Cardiac muscle cell (in vitro differentiated cells and primary cell): ENCODE measurements around the gene LY6G6C. TPM values are rescaled to one million over a fixed set of nuclear protein-coding genes. Genes with fewer than 3 reads are reported as not detected.
A peak's percentile ranks its signal among the peaks of the same experiment; 100 is the strongest.

Source experiments
- DNase-seq, 2 donors: peaks; one replicate each; pipeline versions ENCODE4 v3.0.0 to v3.0.0-alpha.2; 2010 to 2017; ENCODE audit warnings: low read depth in 1 of 2, low spot score in 1 of 2
- H3K27ac ChIP-seq: fragments of 200-600 bp; sonication (generic); 2 replicates; pipeline ENCODE4 v1.5.1; 2016
- H3K27me3 ChIP-seq: fragments of 200-600 bp; sonication (generic); 2 replicates; pipeline ENCODE4 v1.6.0; 2016; ENCODE audit warnings: control low read depth
- H3K36me3 ChIP-seq: fragments of 200-600 bp; sonication (generic); 2 replicates; pipeline ENCODE4 v1.5.1; 2016; ENCODE audit warnings: control low read depth
- H3K4me1 ChIP-seq: fragments of 200-600 bp; sonication (generic); 2 replicates; pipeline ENCODE4 v1.8.1; 2017; ENCODE audit warnings: low read depth, mild to moderate bottlenecking, mixed run types
- H3K4me3 ChIP-seq: fragments of 200-600 bp; sonication (generic); 2 replicates; pipeline ENCODE4 v1.5.1; 2016; ENCODE audit warnings: mild to moderate bottlenecking
- H3K9me3 ChIP-seq: fragments of 200-600 bp; sonication (generic); 2 replicates; pipeline ENCODE4 v1.5.1; 2017; ENCODE audit warnings: low read depth, mild to moderate bottlenecking, control low read depth
- CTCF ChIP-seq: IDR thresholded peaks from 2 replicates; pipeline ENCODE4 v1.5.1; 2012; ENCODE audit warnings: low read depth, mild to moderate bottlenecking, low read length
- polyA plus RNA-seq: library from polyadenylated mRNA; unstranded; fragments of >200 nt; fragmentation: Nextera tagmentation; extraction: Ambion mirVana; gene quantifications from 2 replicates; pipeline ENCODE4 v1.2.1, GENCODE V29; 2016
- total RNA-seq: library from RNA; depleted of rRNA; stranded (reverse); fragments of >200 nt; gene quantifications from 2 replicates; pipeline ENCODE4 v1.2.3, GENCODE V29; 2016

LY6G6C gene
- total and polyA plus RNA-seq, 2 experiments from 2014 or later, result not detected

DNA sequence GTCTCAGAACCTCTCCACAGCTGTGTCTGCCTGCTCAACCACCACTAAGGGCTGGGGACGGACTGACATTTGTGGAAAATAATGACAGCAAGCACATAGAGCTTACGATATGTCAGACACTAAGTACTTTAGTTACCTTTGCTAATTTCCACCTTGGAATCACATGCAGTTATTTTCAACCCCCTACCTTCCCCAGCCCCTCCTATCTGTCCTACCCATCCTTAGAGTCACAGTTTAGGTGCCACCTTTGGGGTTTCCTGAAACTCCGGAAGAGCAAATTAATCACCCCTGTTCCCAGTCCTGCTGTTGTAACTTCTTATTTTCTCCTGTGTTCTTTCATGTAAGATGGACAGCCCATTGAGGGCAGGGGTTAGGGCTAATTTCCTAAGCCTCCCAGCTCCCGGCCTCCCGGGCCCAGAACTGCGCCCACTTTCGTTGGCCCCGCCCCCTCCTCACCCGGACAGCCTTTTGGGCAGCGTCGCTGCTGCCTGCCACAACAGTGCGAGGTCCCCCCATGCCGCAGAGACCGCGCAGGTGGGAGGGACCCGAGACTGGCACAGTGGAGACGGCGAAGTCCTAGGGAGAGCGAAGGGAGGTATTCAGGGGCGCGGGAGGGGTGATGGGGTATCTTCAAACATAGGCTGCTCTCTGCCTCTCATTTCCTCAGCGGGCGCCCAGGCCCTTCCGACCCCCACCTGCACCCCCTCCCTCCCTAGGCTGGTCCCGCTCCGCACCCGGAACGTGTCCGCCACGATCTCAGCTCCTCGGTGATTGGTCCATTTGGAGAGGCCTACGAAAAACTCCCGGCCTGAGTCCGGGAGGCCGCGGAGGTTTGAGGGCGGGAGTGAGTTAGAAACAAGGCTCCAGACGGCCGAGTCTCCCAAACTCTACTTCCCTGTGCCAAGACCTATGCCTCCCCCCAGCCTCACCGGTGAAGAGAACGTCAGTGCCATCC lies 6.4 kb upstream of the LY6G6C start:
- TF ChIP-seq CTCF, result no peak
- Histone ChIP-seq H3K27ac (no peak overlapping the region), H3K9me3 (no peaks in the 10 kb centered on the region), H3K27me3 (no peaks in the 10 kb centered on the region), H3K4me1 (no peaks in the 10 kb centered on the region), H3K4me3 (no peak overlapping the region), H3K36me3 (peaks cover 25% of the 10 kb centered on the region)
- DNase-seq, result no peak

GRCh38 chr6:31727034-31727716 lies 5.6 kb upstream of the LY6G6C start:
- no peaks in the 10 kb centered on the region for H3K4me1 ChIP-seq

DNA sequence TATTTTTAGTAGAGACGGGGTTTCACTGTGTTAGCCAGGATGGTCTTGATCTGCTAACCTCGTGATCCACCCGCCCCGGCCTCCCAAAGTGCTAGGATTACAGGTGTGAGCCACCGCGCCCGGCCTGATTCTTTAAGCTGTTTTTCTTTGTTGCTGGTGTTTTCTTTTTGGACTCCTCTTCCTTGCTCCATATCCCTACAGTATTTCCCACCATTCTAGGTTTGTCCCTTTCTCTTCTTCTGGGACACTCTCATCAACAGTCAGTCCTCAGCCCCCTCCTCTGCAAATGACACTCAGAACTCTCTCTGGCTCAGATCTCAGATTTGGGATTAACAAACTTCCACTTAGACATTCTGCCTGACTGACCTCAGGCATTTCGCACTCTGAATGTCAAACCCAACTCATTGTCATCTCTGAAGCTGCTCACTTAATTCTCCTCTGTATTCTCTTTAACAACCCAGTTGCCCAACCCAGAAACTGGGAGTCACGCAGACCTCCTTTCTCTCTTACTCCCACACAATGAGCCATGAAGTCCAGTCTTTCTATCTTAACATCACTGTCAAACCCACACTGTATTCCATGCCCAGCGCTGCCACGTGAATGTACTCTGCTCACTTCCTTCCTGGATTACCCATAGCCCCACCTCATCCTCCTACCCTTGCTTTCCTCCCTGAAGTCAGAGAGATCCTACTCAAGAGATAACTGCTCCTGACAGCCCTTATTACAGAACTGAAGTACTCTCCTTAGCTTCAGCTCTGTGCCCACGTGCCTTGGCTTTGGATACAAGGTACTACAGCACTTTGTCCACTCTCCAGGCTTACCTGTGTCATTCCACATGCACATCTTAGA lies 4.2 kb upstream of the LY6G6C start:
- Histone ChIP-seq H3K4me3 (no peak overlapping the region), H3K36me3 (peaks cover 9% of the 10 kb centered on the region), H3K27me3 (no peaks in the 10 kb centered on the region), H3K4me1 (no peaks in the 10 kb centered on the region), H3K9me3 (no peaks in the 10 kb centered on the region), H3K27ac (no peak overlapping the region)
- peak in 1 of 2 donors; percentile 75 for DNase-seq
- no peak for TF ChIP-seq CTCF

More at GRCh38 chr6:31727034-31727716, 5.6 kb upstream of the LY6G6C start:
- Histone ChIP-seq H3K27ac (no peak overlapping the region), H3K27me3 (no peaks in the 10 kb centered on the region), H3K36me3 (peaks cover 19% of the 10 kb centered on the region), H3K4me3 (no peak overlapping the region), H3K9me3 (no peaks in the 10 kb centered on the region)
- no peak for DNase-seq
- no peak for TF ChIP-seq CTCF

GRCh38 chr6:31723980-31724691 lies 2.6 kb upstream of the LY6G6C start:
- TF ChIP-seq CTCF, result no peak
- Histone ChIP-seq H3K4me3 (no peak overlapping the region), H3K4me1 (no peaks in the 10 kb centered on the region)

More at GRCh38 chr6:31723980-31724691, 2.6 kb upstream of the LY6G6C start:
- Histone ChIP-seq H3K27ac (no peak overlapping the region), H3K36me3 (peaks cover 9% of the 10 kb centered on the region), H3K9me3 (no peaks in the 10 kb centered on the region), H3K27me3 (no peaks in the 10 kb centered on the region)
- DNase-seq, result no peak
